Transverse colon (tissue), 4 donors: ENCODE measurements around the gene ZNF77. TPM values are rescaled to one million over a fixed set of nuclear protein-coding genes. Genes with fewer than 3 reads are reported as not detected.

Source experiments
- DNase-seq: peaks from one replicate; pipeline ENCODE4 v3.0.0-alpha.2; 2019
- H3K27ac ChIP-seq, 4 donors: fragments of 200-600 bp; sonication (generic); 2 replicates each; pipeline ENCODE4 v1.5.1; 2016 to 2018; ENCODE audit warnings: inconsistent platforms in 4 of 4
- H3K27me3 ChIP-seq: fragments of 200-600 bp; sonication (generic); 2 replicates; pipeline ENCODE4 v1.5.1; 2017; ENCODE audit warnings: inconsistent platforms
- H3K36me3 ChIP-seq, 4 donors: fragments of 200-600 bp; sonication (generic); 2 replicates each; pipeline ENCODE4 v1.5.1; 2017 to 2019; ENCODE audit warnings: inconsistent platforms in 4 of 4
- H3K4me1 ChIP-seq, 4 donors: fragments of 200-600 bp; sonication (generic); 2 replicates each; pipeline ENCODE4 v1.5.1; 2017 to 2020; ENCODE audit warnings: inconsistent platforms in 4 of 4
- H3K4me3 ChIP-seq, 4 donors: fragments of 200-600 bp; sonication (generic); 1 replicate in 1 of 4; 2 replicates in 3 of 4; pipeline versions ENCODE4 v1.5.1 to v1.6.1; 2017 to 2019; ENCODE audit warnings: inconsistent platforms in 4 of 4
- H3K9me3 ChIP-seq, 2 donors: fragments of 200-600 bp; sonication (generic); 2 replicates each; pipeline ENCODE4 v1.5.1; 2017 to 2019; ENCODE audit warnings: inconsistent platforms in 2 of 2
- CTCF ChIP-seq, 5 experiments: fragments of 200-600 bp in 3 of 5; fragments of 450-650 bp in 2 of 5; sonication (generic) in 3 of 5; IDR thresholded peaks; 1 replicate in 2 of 5; 2 replicates in 3 of 5; pipeline ENCODE4 v1.5.1; 2016 to 2017; ENCODE audit warnings: antibody characterized with exemption in 5 of 5, inconsistent platforms in 3 of 5, mild to moderate bottlenecking in 2 of 5, moderate library complexity in 1 of 5
- EP300 ChIP-seq: sonication (generic); formaldehyde crosslinking; IDR thresholded peaks from one replicate; pipeline ENCODE4 v1.6.1; 2017; ENCODE audit warnings: antibody characterized with exemption, low read depth
- POLR2A ChIP-seq: fragments of 450-650 bp; IDR thresholded peaks from one replicate; pipeline ENCODE4 v1.6.1; 2016; ENCODE audit warnings: antibody characterized with exemption, mild to moderate bottlenecking, moderate library complexity
- POLR2AphosphoS5 ChIP-seq, 3 donors: sonication (generic); formaldehyde crosslinking; IDR thresholded peaks; one replicate each; pipeline ENCODE4 v1.6.1; 2016; ENCODE audit warnings: antibody characterized with exemption in 3 of 3
- WGBS, 2 donors: methylation state at CpG; one replicate each; pipeline ENCODE4 v1.1.5; 2018; ENCODE audit warnings: low coverage in 1 of 2; 5-methylcytosine and 5-hydroxymethylcytosine counted together
- in situ Hi-C, 4 donors: fragments of 200-750 bp; cut with MboI; loops; one replicate each; pipeline versions ENCODE4 v1.15.0 to v1.15.1; 2017; ENCODE audit warnings: low sequenced_read_pairs in 3 of 4, low pct_ligation_motif_present in 1 of 4, low pct_unique_long_range_greater_than_20kb in 1 of 4
- intact Hi-C: fragments of 100-400 bp; cut with DNase I; formaldehyde crosslinking; loops from one replicate; pipeline ENCODE4 v1.15.1; 2023; ENCODE audit warnings: low total_unique reads
- total RNA-seq, 4 donors: library from RNA; depleted of rRNA; stranded (reverse); fragments of >200 nt; gene quantifications; one replicate each; pipeline ENCODE4 v1.1.0, GENCODE V29; 2016

ZNF77 gene
- total RNA-seq, 4 donors from 2014 or later = 4.2 to 9.3 (median 5.1) TPM; not detected in 1

- Histone ChIP-seq H3K27ac (no peak overlapping the region), H3K36me3 (no peaks in the 10 kb centered on the region), H3K9me3 (no peaks in the 10 kb centered on the region), H3K27me3 (peaks cover 16% of the 10 kb centered on the region), H3K4me3 (no peak overlapping the region), H3K4me1 (peaks cover 22 to 30% (median 28%) of the 10 kb centered on the region in 4 donors)
- no peak for TF ChIP-seq POLR2A
- TF ChIP-seq CTCF (IDR thresholded peaks at IDR 0.05) = no peak
- TF ChIP-seq POLR2AphosphoS5 (IDR thresholded peaks at IDR 0.05) = no peak
- TF ChIP-seq EP300 = no peak
- in situ Hi-C loops (no loop called here), intact Hi-C loops (no loop called here)
- WGBS, 2 donors = 86 to 89% methylated on average over 4 to 5 of the region's 5 CpGs
- no peak for DNase-seq
Observed at GRCh38 chr19:2981898-2982297, 37.1 kb upstream of the ZNF77 start.

GRCh38 chr19:2978772-2979171, 34.0 kb upstream of the ZNF77 start:
- Histone ChIP-seq H3K4me1 (peaks cover 29 to 50% (median 38%) of the 10 kb centered on the region in 4 donors), H3K27ac (peak overlapping the region in 1 of 4 donors; percentile 52), H3K4me3 (no peak overlapping the region), H3K36me3 (no peaks in the 10 kb centered on the region), H3K9me3 (no peaks in the 10 kb centered on the region), H3K27me3 (peaks cover 1% of the 10 kb centered on the region)
- no peak for DNase-seq
- intact Hi-C loops = loop anchor here (5.0 kb wide), 1 partner anchor 84 kb away; the partner anchor contains the start of gene TLE5
- in situ Hi-C loops = loop anchor here in 1 of 4 donors (10.0 kb wide), 1 partner anchor 56 kb away; no protein-coding TSS in a partner anchor
- WGBS, 2 donors = 45 to 52% methylated on average over 9 of the region's 9 CpGs
- TF ChIP-seq POLR2A (no peak), EP300 (no peak), POLR2AphosphoS5 (IDR thresholded peaks at IDR 0.05) (no peak), CTCF (IDR thresholded peaks at IDR 0.05) (no peak)

- TF ChIP-seq CTCF (IDR thresholded peaks at IDR 0.05) (no peak), EP300 (no peak), POLR2AphosphoS5 (IDR thresholded peaks at IDR 0.05) (no peak)
- H3K4me3 ChIP-seq = no peak overlapping the region
- DNase-seq = no peak
- H3K36me3 ChIP-seq = no peaks in the 10 kb centered on the region
- peaks cover 24 to 45% (median 33%) of the 10 kb centered on the region in 4 donors for H3K4me1 ChIP-seq
- no peaks in the 10 kb centered on the region for H3K27me3 ChIP-seq
- intact Hi-C loops (loop anchor here (5.0 kb wide), 1 partner anchor 84 kb away; the partner anchor contains the start of gene TLE5), in situ Hi-C loops (loop anchor here in 1 of 4 donors (10.0 kb wide), 1 partner anchor 57 kb away; no protein-coding TSS in a partner anchor)
- H3K9me3 ChIP-seq = no peaks in the 10 kb centered on the region
- peak overlapping the region; percentile 11 to 62 (median 45) for H3K27ac ChIP-seq
- 70 to 93% methylated on average over 3 to 11 of the region's 11 CpGs for WGBS, 2 donors
Observed at GRCh38 chr19:2978166-2978767, 33.5 kb upstream of the ZNF77 start.

GRCh38 chr19:2977746-2978138, 33.0 kb upstream of the ZNF77 start:
- TF ChIP-seq EP300 (no peak), POLR2A (no peak)
- H3K4me1 ChIP-seq = peaks cover 21 to 40% (median 29%) of the 10 kb centered on the region in 4 donors
- H3K36me3 ChIP-seq = no peaks in the 10 kb centered on the region
- intact Hi-C loops (loop anchor here (5.0 kb wide), 1 partner anchor 85 kb away; the partner anchor contains the start of gene TLE5), in situ Hi-C loops (loop anchor here in 1 of 4 donors (10.0 kb wide), 1 partner anchor 57 kb away; no protein-coding TSS in a partner anchor)
- no peaks in the 10 kb centered on the region for H3K9me3 ChIP-seq
- H3K27ac ChIP-seq = peak overlapping the region; percentile 11 to 62 (median 45)
- DNase-seq = no peak
- H3K4me3 ChIP-seq = peak overlapping the region in 1 of 4 donors; percentile 9
- H3K27me3 ChIP-seq = no peaks in the 10 kb centered on the region
- 38 to 64% methylated on average over 5 to 10 of the region's 10 CpGs for WGBS, 2 donors
